Mesenchymal stem cell (in vitro differentiated cells and primary cell): ENCODE measurements around the gene TMEM63B.

Experiments
- DNase-seq: peaks from one replicate; pipeline ENCODE4 v3.0.0-alpha.2; 2013
- H2AFZ ChIP-seq: one replicate; pipeline ENCODE4 v1.6.1; 2013; ENCODE audit warnings: low read depth, mild to moderate bottlenecking, control low read depth, inconsistent platforms, low read length, moderate library complexity
- H2AK5ac ChIP-seq: 2 replicates; pipeline ENCODE4 v1.6.1; 2013; ENCODE audit warnings: low read length, moderate library complexity, mild to moderate bottlenecking, inconsistent platforms; ENCODE audit not compliant: severe bottlenecking
- H2BK120ac ChIP-seq: one replicate; pipeline ENCODE4 v1.6.1; 2013; ENCODE audit warnings: low read depth, mild to moderate bottlenecking, inconsistent platforms, low read length, moderate library complexity
- H2BK12ac ChIP-seq, 2 experiments: one replicate each; pipeline ENCODE4 v1.6.1; 2013; ENCODE audit warnings: inconsistent platforms in 2 of 2, low read length in 2 of 2, mild to moderate bottlenecking in 2 of 2, moderate library complexity in 2 of 2, control low read depth in 1 of 2
- H2BK15ac ChIP-seq: one replicate; pipeline ENCODE4 v1.6.1; 2013; ENCODE audit warnings: mild to moderate bottlenecking, low read depth, inconsistent platforms; ENCODE audit not compliant: poor library complexity, severe bottlenecking
- H2BK5ac ChIP-seq: 2 replicates; pipeline ENCODE4 v1.6.1; 2013; ENCODE audit warnings: low read depth, mild to moderate bottlenecking, low read length, control low read depth, inconsistent platforms; ENCODE audit not compliant: poor library complexity, severe bottlenecking
- H3K14ac ChIP-seq, 2 experiments: one replicate each; pipeline ENCODE4 v1.6.1; 2013; ENCODE audit warnings: inconsistent platforms in 2 of 2, low read length in 2 of 2, control low read depth in 1 of 2, mild to moderate bottlenecking in 1 of 2, moderate library complexity in 1 of 2
- H3K18ac ChIP-seq, 2 experiments: one replicate each; pipeline ENCODE4 v1.6.1; 2013; ENCODE audit warnings: inconsistent platforms in 2 of 2, low read length in 2 of 2, control low read depth in 1 of 2, low read depth in 1 of 2, mild to moderate bottlenecking in 1 of 2
- H3K23ac ChIP-seq, 2 experiments: one replicate each; pipeline ENCODE4 v1.6.1; 2013; ENCODE audit warnings: inconsistent platforms in 2 of 2, low read length in 2 of 2, mild to moderate bottlenecking in 2 of 2, moderate library complexity in 2 of 2, control low read depth in 1 of 2
- H3K27ac ChIP-seq: 2 replicates; pipeline ENCODE4 v1.5.1; 2013; ENCODE audit warnings: mild to moderate bottlenecking, moderate library complexity, low read length, control low read depth, inconsistent platforms; ENCODE audit not compliant: poor library complexity, severe bottlenecking
- H3K27me3 ChIP-seq, 2 experiments: 2 replicates each; pipeline versions ENCODE4 v1.6.1 to v1.7.0; 2013; ENCODE audit warnings: low read length in 2 of 2, mild to moderate bottlenecking in 2 of 2, moderate library complexity in 2 of 2, control low read depth in 1 of 2, inconsistent platforms in 1 of 2; ENCODE audit not compliant: control insufficient read depth in 1 of 2, insufficient read depth in 1 of 2
- H3K36me3 ChIP-seq, 2 experiments: 2 replicates each; pipeline versions ENCODE4 v1.6.1 to v1.7.0; 2013; ENCODE audit warnings: low read length in 2 of 2, control low read depth in 1 of 2, inconsistent platforms in 1 of 2, low read depth in 1 of 2, mild to moderate bottlenecking in 1 of 2; ENCODE audit not compliant: insufficient read depth in 2 of 2, control insufficient read depth in 1 of 2
- H3K4ac ChIP-seq, 2 experiments: one replicate each; pipeline ENCODE4 v1.6.1; 2013; ENCODE audit warnings: inconsistent platforms in 2 of 2, low read length in 2 of 2, mild to moderate bottlenecking in 2 of 2, moderate library complexity in 2 of 2, control low read depth in 1 of 2, low read depth in 1 of 2
- H3K4me1 ChIP-seq: 2 replicates; pipeline ENCODE4 v1.6.1; 2013; ENCODE audit warnings: low read depth, low read length, control low read depth; ENCODE audit not compliant: control insufficient read depth, insufficient read depth
- H3K4me2 ChIP-seq: 2 replicates; pipeline ENCODE4 v1.6.1; 2013; ENCODE audit warnings: low read length, mild to moderate bottlenecking, inconsistent platforms; ENCODE audit not compliant: poor library complexity, severe bottlenecking
- H3K4me3 ChIP-seq, 2 experiments: 2 replicates each; pipeline versions ENCODE4 v1.5.1 to v1.7.0; 2013; ENCODE audit warnings: low read length in 2 of 2, mild to moderate bottlenecking in 2 of 2, control low read depth in 1 of 2, low read depth in 1 of 2; ENCODE audit not compliant: insufficient read depth in 1 of 2
- H3K79me1 ChIP-seq: replicated peaks from 2 replicates; pipeline ENCODE4 v1.6.1; 2013; ENCODE audit warnings: mild to moderate bottlenecking, control low read depth, low read length, inconsistent platforms; ENCODE audit not compliant: poor library complexity, severe bottlenecking
- H3K9ac ChIP-seq: 2 replicates; pipeline ENCODE4 v1.7.0; 2013; ENCODE audit warnings: mild to moderate bottlenecking, low read length, moderate library complexity
- H3K9me3 ChIP-seq: 2 replicates; pipeline ENCODE4 v1.7.0; 2013; ENCODE audit warnings: mild to moderate bottlenecking, low read length; ENCODE audit not compliant: control insufficient read depth
- H4K8ac ChIP-seq: one replicate; pipeline ENCODE4 v1.6.1; 2013; ENCODE audit warnings: inconsistent platforms, mild to moderate bottlenecking, low read length, moderate library complexity
- H4K91ac ChIP-seq: one replicate; pipeline ENCODE4 v1.6.1; 2013; ENCODE audit warnings: mild to moderate bottlenecking, low read length, inconsistent platforms
- WGBS: methylation state at CpG from one replicate; pipeline ENCODE4 v1.1.7; 2013; ENCODE audit warnings: mixed read lengths; 5-methylcytosine and 5-hydroxymethylcytosine counted together

The TMEM63B gene

DNA sequence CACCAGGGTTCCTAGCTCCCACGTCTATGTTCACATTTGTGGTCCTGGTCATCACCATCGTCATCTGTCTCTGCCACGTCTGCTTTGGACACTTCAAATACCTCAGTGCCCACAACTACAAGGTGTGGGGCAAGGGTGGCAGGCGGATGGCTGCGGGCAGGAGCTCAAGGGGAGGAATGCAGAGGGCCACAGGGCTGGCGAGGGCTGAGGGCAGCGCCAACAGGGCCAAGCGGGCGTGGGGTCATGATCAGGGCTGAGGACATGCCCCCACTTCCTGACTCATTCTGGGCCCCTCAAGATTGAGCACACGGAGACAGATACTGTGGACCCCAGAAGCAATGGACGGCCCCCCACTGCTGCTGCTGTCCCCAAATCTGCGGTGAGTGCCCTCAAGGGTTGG, 26.7 kb downstream of the TMEM63B start:
- Histone ChIP-seq H3K27ac (no peak overlapping the region), H2BK120ac (no peak overlapping the region), H3K4ac (no peak overlapping the region), H3K4me1 (no peaks in the 10 kb centered on the region), H3K36me3 (peaks cover 35 to 60% of the 10 kb centered on the region in 2 experiments), H4K8ac (no peak overlapping the region), H3K27me3 (no peaks in the 10 kb centered on the region), H2BK15ac (no peak overlapping the region), H3K79me1 (peaks cover 2% of the 10 kb centered on the region), H2AK5ac (no peak overlapping the region), H3K18ac (no peak overlapping the region), H2BK12ac (no peak overlapping the region), H3K9ac (no peak overlapping the region), H3K9me3 (no peaks in the 10 kb centered on the region), H2AFZ (no peak overlapping the region), H3K23ac (no peak overlapping the region), H2BK5ac (no peak overlapping the region), H3K4me3 (no peak overlapping the region), H3K14ac (no peak overlapping the region), H3K4me2 (no peak overlapping the region), H4K91ac (no peak overlapping the region)
- no peak for DNase-seq
- 95% methylated on average over 12 of the region's 12 CpGs for WGBS

DNA sequence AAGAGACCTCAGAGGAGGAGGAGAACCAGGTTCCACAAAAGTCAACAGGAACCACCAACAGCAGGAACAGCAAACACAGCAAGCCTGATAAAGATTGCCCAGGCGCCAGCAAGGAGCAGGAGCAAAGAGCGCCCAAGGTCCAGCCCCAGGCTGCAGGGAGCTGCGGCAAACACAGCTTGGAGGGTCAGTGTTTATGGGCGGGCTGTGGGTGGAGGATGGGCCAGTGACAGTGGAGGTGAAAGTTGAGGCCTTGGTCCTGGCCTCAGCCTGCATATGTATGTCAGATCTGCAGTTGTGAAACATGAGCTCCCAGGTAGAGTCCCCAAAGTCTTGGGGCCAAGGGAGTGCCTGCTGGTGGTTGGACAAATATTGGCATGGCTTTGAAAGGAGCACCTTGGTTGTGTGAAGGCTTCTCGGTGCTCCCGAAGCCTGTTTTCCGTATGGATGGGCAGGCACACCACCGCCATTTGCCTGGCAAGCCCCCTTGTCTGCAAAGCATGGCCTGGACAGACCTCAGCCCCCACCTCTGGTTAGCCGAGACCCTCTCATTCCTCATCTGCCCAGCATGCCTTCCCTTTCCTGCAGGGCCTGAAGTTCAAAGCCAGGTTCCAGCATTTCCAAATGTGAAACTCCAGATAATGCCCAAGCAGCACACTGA, 29.3 kb downstream of the TMEM63B start:
- Histone ChIP-seq H3K4me1 (no peaks in the 10 kb centered on the region), H3K4me3 (no peak overlapping the region), H4K91ac (no peak overlapping the region), H3K36me3 (peaks cover 20 to 41% of the 10 kb centered on the region in 2 experiments), H2AFZ (no peak overlapping the region), H3K9ac (no peak overlapping the region), H3K9me3 (no peaks in the 10 kb centered on the region), H3K4me2 (no peak overlapping the region), H4K8ac (no peak overlapping the region), H3K14ac (no peak overlapping the region), H2BK15ac (no peak overlapping the region), H3K4ac (no peak overlapping the region), H3K27me3 (no peaks in the 10 kb centered on the region), H2BK5ac (no peak overlapping the region), H2AK5ac (no peak overlapping the region), H3K18ac (no peak overlapping the region), H3K23ac (no peak overlapping the region), H2BK120ac (no peak overlapping the region), H2BK12ac (no peak overlapping the region), H3K27ac (no peak overlapping the region), H3K79me1 (no peaks in the 10 kb centered on the region)
- 92% methylated on average over 9 of the region's 9 CpGs for WGBS
- DNase-seq, result no peak

DNA sequence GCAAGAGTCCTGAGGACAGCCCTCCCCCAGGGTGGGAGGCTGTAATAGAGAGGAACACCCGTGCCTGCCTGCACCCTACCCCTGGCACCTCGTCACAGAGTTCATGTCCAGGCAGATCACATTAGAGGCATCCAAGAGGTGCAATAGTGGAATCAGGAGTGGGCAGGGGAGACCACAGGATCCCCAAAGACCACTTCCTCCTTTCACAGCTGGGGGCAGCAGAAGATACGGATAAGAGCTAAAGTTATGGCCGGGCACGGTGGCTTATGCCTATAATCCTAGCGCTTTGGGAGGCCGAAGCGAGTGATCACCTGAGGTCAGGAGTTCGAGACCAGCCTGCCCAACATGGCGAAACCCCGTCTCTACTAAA, 29.8 kb downstream of the TMEM63B start:
- no peak overlapping the region for H3K4me2 ChIP-seq
- H3K27ac ChIP-seq, result no peak overlapping the region
- no peak overlapping the region for H3K23ac ChIP-seq
- no peak overlapping the region for H2AK5ac ChIP-seq
- no peak overlapping the region for H3K18ac ChIP-seq
- H2BK15ac ChIP-seq, result no peak overlapping the region
- WGBS, result 93% methylated on average over 11 of the region's 11 CpGs
- H3K36me3 ChIP-seq, result peaks cover 19 to 36% of the 10 kb centered on the region in 2 experiments
- H4K91ac ChIP-seq, result no peak overlapping the region
- no peak overlapping the region for H3K4ac ChIP-seq
- H3K27me3 ChIP-seq, result no peaks in the 10 kb centered on the region
- no peak overlapping the region for H4K8ac ChIP-seq
- no peaks in the 10 kb centered on the region for H3K4me1 ChIP-seq
- H3K14ac ChIP-seq, result no peak overlapping the region
- H3K79me1 ChIP-seq, result no peaks in the 10 kb centered on the region
- no peak overlapping the region for H2BK12ac ChIP-seq
- no peak overlapping the region for H3K4me3 ChIP-seq
- H2AFZ ChIP-seq, result no peak overlapping the region
- no peak for DNase-seq
- no peak overlapping the region for H2BK5ac ChIP-seq
- no peaks in the 10 kb centered on the region for H3K9me3 ChIP-seq
- no peak overlapping the region for H2BK120ac ChIP-seq
- no peak overlapping the region for H3K9ac ChIP-seq

DNA sequence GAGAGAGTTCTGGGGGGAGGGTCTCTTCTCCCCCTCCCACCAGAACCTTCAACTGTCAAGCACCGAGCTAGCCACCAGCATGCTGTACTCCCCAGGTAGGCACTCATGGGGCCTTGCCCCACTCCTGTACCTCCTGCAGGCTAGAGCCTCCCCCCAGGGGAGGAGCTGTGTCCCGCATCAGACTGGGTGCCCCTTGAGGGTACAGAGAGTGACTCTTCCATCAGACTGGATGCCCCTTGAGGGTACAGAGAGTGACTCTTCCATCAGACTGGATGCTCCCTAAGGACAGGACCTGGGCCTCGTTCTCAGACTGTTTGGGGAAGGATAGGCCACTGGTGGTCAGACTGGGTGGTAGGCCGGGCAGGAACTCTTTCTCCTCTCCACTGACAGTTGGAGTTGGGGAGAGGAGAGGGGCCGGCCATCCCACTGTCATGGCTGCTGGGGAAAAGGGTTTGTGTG, 31.4 kb downstream of the TMEM63B start, which contains the start of gene CAPN11:
CAPN11 (plus strand) TSS at position 51 of the 459 bp plus-strand sequence; CDS start at position 80, 29 bp downstream.
- WGBS, result 78% methylated on average over 4 of the region's 5 CpGs
- Histone ChIP-seq H2BK12ac (no peak within 1 kb of the TSS), H2AK5ac (no peak within 1 kb of the TSS), H3K9ac (no peak within 1 kb of the TSS), H3K4me2 (no peak within 1 kb of the TSS), H3K36me3 (peaks cover 5 to 22% of the 10 kb centered on the region in 2 experiments), H2BK120ac (no peak within 1 kb of the TSS), H3K27ac (no peak within 1 kb of the TSS), H3K14ac (no peak within 1 kb of the TSS), H3K23ac (no peak within 1 kb of the TSS), H4K8ac (no peak within 1 kb of the TSS), H2BK5ac (no peak within 1 kb of the TSS), H2BK15ac (no peak within 1 kb of the TSS), H3K79me1 (no peaks in the 10 kb centered on the region), H3K9me3 (no peaks in the 10 kb centered on the region), H3K18ac (no peak within 1 kb of the TSS), H4K91ac (no peak within 1 kb of the TSS), H3K4ac (no peak within 1 kb of the TSS), H3K27me3 (peaks cover 9 to 14% of the 10 kb centered on the region in 2 experiments), H3K4me1 (no peaks in the 10 kb centered on the region), H3K4me3 (no peak within 1 kb of the TSS), H2AFZ (no peak within 1 kb of the TSS)
- DNase-seq, result no peak
